ENCODE data around the gene HEATR1. TPM values are rescaled to one million over a fixed set of nuclear protein-coding genes. Genes with fewer than 3 reads are reported as not detected.
"Not testable (repeated sequence)": the region's sequence is repeated elsewhere in the genome, so short reads cannot be mapped to it uniquely, and the experiment has no call there.

HEATR1 gene
- total RNA-seq, 1 donor from 2014 or later = 12.8 TPM

- intact Hi-C loops (cut with micrococcal nuclease) = no loop called here
- no peak for TF ChIP-seq CTCF (IDR thresholded peaks at IDR 0.05; ENCODE audit: borderline replicate concordance)
- Histone ChIP-seq H3K4me1 (peaks cover 34% of the 10 kb centered on the region), H3K4me3 (peak overlapping the region; percentile 88), H3K36me3 (peaks cover 12% of the 10 kb centered on the region), H3K27ac (replicated peaks) (peak overlapping the region; percentile 90), H3K9me3 (replicated peaks) (no peaks in the 10 kb centered on the region), H3K27me3 (ENCODE audit: low read depth) (no peaks in the 10 kb centered on the region)
- DNase-seq = no peak
Observed at GRCh38 chr1:236604905-236605806, 840 bp upstream of the HEATR1 start.

- peaks cover 33% of the 10 kb centered on the region for H3K36me3 ChIP-seq
- no peaks in the 10 kb centered on the region for H3K9me3 ChIP-seq (replicated peaks)
- no peak for TF ChIP-seq CTCF (IDR thresholded peaks at IDR 0.05; ENCODE audit: borderline replicate concordance)
- no peak for DNase-seq
- H3K4me3 ChIP-seq = no peak overlapping the region
- H3K27me3 ChIP-seq (ENCODE audit: low read depth) = no peaks in the 10 kb centered on the region
- peaks cover 29% of the 10 kb centered on the region for H3K4me1 ChIP-seq
- H3K27ac ChIP-seq (replicated peaks) = no peak overlapping the region
- intact Hi-C loops (cut with micrococcal nuclease) = no loop called here
Observed at GRCh38 chr1:236602171-236602570, 2.1 kb downstream of the HEATR1 start.

GRCh38 chr1:236590553-236591150, 13.7 kb downstream of the HEATR1 start:
- no peak for TF ChIP-seq CTCF (IDR thresholded peaks at IDR 0.05; ENCODE audit: borderline replicate concordance)
- Histone ChIP-seq H3K27ac (replicated peaks) (no peak overlapping the region), H3K4me3 (no peak overlapping the region), H3K9me3 (replicated peaks) (no peaks in the 10 kb centered on the region), H3K36me3 (peaks cover 95% of the 10 kb centered on the region), H3K27me3 (ENCODE audit: low read depth) (no peaks in the 10 kb centered on the region), H3K4me1 (no peaks in the 10 kb centered on the region)
- intact Hi-C loops (cut with micrococcal nuclease) = no loop called here
- no peak for DNase-seq

- DNase-seq = no peak
- no peaks in the 10 kb centered on the region for H3K27me3 ChIP-seq (ENCODE audit: low read depth)
- peaks cover 94% of the 10 kb centered on the region for H3K36me3 ChIP-seq
- no peak for TF ChIP-seq CTCF (IDR thresholded peaks at IDR 0.05; ENCODE audit: borderline replicate concordance)
- no peaks in the 10 kb centered on the region for H3K4me1 ChIP-seq
- no peak overlapping the region for H3K27ac ChIP-seq (replicated peaks)
- H3K4me3 ChIP-seq = no peak overlapping the region
- intact Hi-C loops (cut with micrococcal nuclease) = no loop called here
- H3K9me3 ChIP-seq (replicated peaks) = no peaks in the 10 kb centered on the region
Observed at GRCh38 chr1:236589531-236589930, 14.8 kb downstream of the HEATR1 start.

GRCh38 chr1:236581528-236581927, 22.8 kb downstream of the HEATR1 start:
- H3K9me3 ChIP-seq (replicated peaks) = no peaks in the 10 kb centered on the region
- no peak overlapping the region for H3K27ac ChIP-seq (replicated peaks)
- H3K4me1 ChIP-seq = peaks cover 6% of the 10 kb centered on the region
- H3K36me3 ChIP-seq = peaks cover 80% of the 10 kb centered on the region
- H3K27me3 ChIP-seq (ENCODE audit: low read depth) = no peaks in the 10 kb centered on the region
- no peak for DNase-seq
- intact Hi-C loops (cut with micrococcal nuclease) = no loop called here
- no peak for TF ChIP-seq CTCF (IDR thresholded peaks at IDR 0.05; ENCODE audit: borderline replicate concordance)
- H3K4me3 ChIP-seq = no peak overlapping the region

- H3K4me3 ChIP-seq; intact Hi-C loops (cut with micrococcal nuclease): not testable (repeated sequence)
- peaks cover 80% of the 10 kb centered on the region for H3K36me3 ChIP-seq
Observed at GRCh38 chr1:236580404-236580803, 23.9 kb downstream of the HEATR1 start.

More at GRCh38 chr1:236580404-236580803, 23.9 kb downstream of the HEATR1 start:
- H3K27ac ChIP-seq (replicated peaks); H3K27me3 ChIP-seq (ENCODE audit: low read depth); DNase-seq; H3K4me1 ChIP-seq; H3K9me3 ChIP-seq (replicated peaks): not testable (repeated sequence)
